ENCODE data around the gene SH3TC1.

Gene SH3TC1

GRCh38 chr4:8198906-8199593 lies at the start of gene SH3TC1:
Gene SH3TC1 (plus strand): TSS chr4:8199290. CDS start chr4:8205195, 5,905 bp downstream.
- peak; percentile 18 to 36 for DNase-seq (ENCODE audit: low read depth in 2 of 2, low spot score in 1 of 2)

GRCh38 chr4:8149664-8150063 lies 49.4 kb upstream of the SH3TC1 start:
- DNase-seq (ENCODE audit: low read depth in 2 of 2, low spot score in 1 of 2) = no peak

GRCh38 chr4:8150152-8151090 lies 48.7 kb upstream of the SH3TC1 start:
- DNase-seq (ENCODE audit: low read depth in 2 of 2, low spot score in 1 of 2) = no peak

DNA sequence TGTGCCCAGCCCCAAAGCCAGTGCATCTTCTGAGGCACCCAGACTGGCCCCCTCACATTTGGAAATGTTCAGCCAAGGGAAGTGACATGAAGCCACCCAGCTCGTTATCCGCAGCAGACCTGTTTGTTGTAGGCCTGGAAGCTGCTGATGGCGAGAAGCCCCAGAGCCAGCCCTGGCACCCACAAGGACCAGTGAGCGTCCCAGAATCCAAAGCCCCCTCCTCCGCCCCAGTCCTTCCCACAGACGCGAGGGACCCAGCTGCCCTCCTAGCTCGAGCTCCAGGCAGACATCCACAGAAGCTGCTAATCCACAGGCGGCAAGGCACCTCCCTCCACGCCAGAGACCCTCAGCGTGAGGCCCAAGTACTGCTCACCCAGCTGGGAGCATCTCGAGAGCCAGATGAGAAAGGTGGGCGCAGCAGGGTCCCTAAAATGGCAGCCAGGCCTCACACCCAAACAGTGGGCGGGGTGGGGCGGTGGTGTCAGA lies 47.9 kb upstream of the SH3TC1 start:
- DNase-seq (ENCODE audit: low read depth in 2 of 2, low spot score in 1 of 2) = no peak

- DNase-seq (ENCODE audit: low read depth in 2 of 2, low spot score in 1 of 2) = no peak
These were observed 46.8 kb upstream of the SH3TC1 start for GRCh38 chr4:8152090-8152864.

DNA sequence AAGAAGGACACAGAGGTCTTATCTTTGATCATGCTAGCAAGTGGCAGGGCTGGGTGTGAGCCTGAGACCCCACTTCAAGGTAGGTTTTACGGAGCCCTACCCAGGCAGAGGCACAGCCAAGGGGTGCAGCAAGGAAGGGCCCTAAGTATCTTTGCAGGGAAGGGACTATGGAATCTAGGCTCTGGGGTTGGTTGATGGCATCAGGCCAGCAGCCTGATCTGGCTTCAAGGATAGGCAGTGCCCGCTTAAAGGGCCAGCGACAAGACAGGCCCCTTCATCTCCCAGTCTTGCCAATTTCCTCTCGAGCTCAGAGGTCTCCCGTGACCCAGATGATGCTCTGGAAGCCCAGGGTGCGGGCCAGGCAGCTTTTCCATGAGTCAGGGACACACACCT lies 46.2 kb upstream of the SH3TC1 start:
- no peak for DNase-seq (ENCODE audit: low read depth in 2 of 2, low spot score in 1 of 2)

DNA sequence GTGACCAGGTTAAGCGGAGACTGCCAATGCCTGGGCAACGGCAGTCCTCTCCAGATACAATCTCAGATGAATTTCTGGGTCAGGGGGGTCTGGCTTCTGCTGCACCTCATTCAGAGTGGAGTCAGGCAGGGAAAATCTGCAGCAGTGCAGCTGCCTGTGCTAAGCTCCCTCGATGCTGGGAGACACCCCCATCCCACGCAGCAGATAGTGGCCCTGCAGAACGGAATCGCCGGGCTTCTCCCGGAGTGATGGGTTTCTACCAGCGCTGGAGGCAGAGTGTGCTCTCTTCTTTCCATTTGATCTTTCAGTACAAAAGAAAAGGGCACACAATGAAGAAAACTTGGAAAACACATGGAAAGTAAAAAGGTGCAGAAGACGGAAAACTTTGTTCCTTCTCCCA lies 45.6 kb upstream of the SH3TC1 start:
- no peak for DNase-seq (ENCODE audit: low read depth in 2 of 2, low spot score in 1 of 2)

- no peak for DNase-seq (ENCODE audit: low read depth in 2 of 2, low spot score in 1 of 2)
These were observed 44.0 kb upstream of the SH3TC1 start for GRCh38 chr4:8155048-8155447.

DNA sequence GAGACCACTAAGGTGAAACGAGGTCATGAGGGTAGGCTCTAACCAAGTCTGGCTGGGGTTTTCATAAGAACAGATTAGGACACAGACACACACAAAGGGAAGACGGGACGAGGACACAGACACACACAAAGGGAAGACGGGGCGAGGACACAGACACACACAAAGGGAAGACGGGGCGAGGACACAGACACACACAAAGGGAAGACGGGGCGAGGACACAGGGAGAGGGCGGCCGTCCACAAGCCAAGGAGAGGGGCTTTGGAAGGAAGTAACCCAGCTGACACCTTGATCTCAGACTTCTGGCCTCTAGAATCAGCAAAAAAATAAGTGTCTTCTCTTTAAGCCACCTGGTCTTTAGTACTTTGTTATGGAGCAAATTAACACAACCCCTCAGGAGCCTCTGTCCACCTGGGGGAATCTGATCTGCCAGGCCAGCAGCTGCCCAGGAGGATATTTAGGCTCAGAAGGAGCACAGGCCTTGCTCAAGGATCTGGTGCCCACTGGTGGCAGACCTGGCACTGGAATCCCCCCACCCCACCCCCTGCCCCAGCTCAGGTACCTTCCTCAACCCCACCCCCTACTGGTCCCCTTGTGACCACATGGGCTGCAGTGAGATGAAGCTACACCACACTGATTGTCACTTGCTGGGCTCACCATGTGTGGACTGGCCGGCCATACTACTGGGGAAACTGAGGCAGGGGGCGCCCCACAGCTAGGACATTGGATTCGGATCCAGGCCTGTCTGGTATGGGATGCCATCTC lies 43.2 kb upstream of the SH3TC1 start:
- DNase-seq (ENCODE audit: low read depth in 2 of 2, low spot score in 1 of 2) = no peak

GRCh38 chr4:8156617-8157016 lies 42.5 kb upstream of the SH3TC1 start:
- DNase-seq (ENCODE audit: low read depth in 2 of 2, low spot score in 1 of 2) = no peak

DNA sequence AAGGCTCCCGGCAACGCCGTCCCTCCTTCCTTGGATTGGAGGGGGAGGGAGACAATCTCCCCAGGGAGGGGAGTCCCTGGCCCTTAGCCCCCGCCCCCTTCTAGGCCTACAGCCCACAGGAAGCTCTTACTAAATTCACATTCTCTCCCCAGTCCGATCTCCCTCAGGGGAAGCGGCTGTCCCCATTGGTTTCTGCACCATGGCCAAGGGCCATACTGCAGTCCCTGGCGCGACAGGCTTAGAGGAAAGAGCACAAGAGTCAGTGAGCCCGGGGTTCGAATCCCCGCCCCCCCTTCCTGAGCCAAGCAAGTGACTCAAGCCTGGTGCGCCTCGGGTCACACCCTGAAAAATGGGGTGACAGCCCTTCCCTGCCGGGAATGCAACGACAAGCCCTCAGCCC lies 41.6 kb upstream of the SH3TC1 start:
- DNase-seq (ENCODE audit: low read depth in 2 of 2, low spot score in 1 of 2) = no peak

- DNase-seq (ENCODE audit: low read depth in 2 of 2, low spot score in 1 of 2) = no peak
These were observed 41.0 kb upstream of the SH3TC1 start for GRCh38 chr4:8157944-8158709.

- DNase-seq (ENCODE audit: low read depth in 2 of 2, low spot score in 1 of 2) = peak; percentile 95 to 98
These were observed 40.2 kb upstream of the SH3TC1 start, which contains the start of gene ABLIM2 for GRCh38 chr4:8158710-8159536. Gene ABLIM2 (minus strand): TSS chr4:8158813. CDS start chr4:8158689, 124 bp downstream.

- DNase-seq (ENCODE audit: low read depth in 2 of 2, low spot score in 1 of 2) = no peak
These were observed 39.4 kb upstream of the SH3TC1 start for GRCh38 chr4:8159537-8160232.

DNA sequence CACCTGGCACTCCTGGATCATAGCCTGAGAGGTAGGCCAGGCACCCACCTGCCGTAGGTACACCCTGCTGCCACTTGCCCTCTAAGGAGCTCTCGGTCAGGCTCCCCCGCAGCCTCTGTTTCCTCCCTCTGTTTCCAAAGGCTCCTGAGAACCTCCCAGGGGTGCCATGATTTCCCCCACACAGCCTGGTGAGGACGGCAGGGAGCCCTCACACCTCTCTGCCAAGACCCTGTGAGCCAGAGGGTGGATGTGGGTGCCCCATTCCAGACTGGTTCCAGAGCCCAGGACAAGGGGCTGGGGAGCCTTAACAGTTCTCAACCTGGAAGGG lies 38.9 kb upstream of the SH3TC1 start:
- no peak for DNase-seq (ENCODE audit: low read depth in 2 of 2, low spot score in 1 of 2)

GRCh38 chr4:8160572-8160971 lies 38.5 kb upstream of the SH3TC1 start:
- no peak for DNase-seq (ENCODE audit: low read depth in 2 of 2, low spot score in 1 of 2)

- no peak for DNase-seq (ENCODE audit: low read depth in 2 of 2, low spot score in 1 of 2)
These were observed 36.5 kb upstream of the SH3TC1 start for GRCh38 chr4:8162625-8163024.

- no peak for DNase-seq (ENCODE audit: low read depth in 2 of 2, low spot score in 1 of 2)
These were observed 36.1 kb upstream of the SH3TC1 start for GRCh38 chr4:8163026-8163425.

Data from stimulated activated CD8-positive, alpha-beta memory T cell treated with anti-CD3 and anti-CD28 coated beads, Interleukin-4, amount 100 ng/mL, for 1 hour (primary cell).